GM23338 (cell line): ENCODE results near the gene RELL2. TPM values are rescaled to one million over a fixed set of nuclear protein-coding genes. Genes with fewer than 3 reads are reported as not detected.

Source experiments
- ATAC-seq: fragments of 200-7000 bp; cut with Tn5 transposase; 3 replicates; pipeline ENCODE4 v1.9.1; 2020
- DNase-seq: peaks from one replicate; pipeline ENCODE4 v3.0.0-alpha.2; 2015; ENCODE audit warnings: low spot score
- H2AFZ ChIP-seq: fragments of 200-600 bp; sonication (generic); 2 replicates; pipeline ENCODE4 v1.8.0; 2016; ENCODE audit warnings: antibody characterized with exemption, mild to moderate bottlenecking, moderate library complexity
- H3F3A ChIP-seq: fragments of 200-600 bp; sonication (generic); replicated peaks from 2 replicates; pipeline ENCODE4 v1.8.0; 2017; ENCODE audit warnings: antibody characterized with exemption, mixed run types, low read depth
- H3K27ac ChIP-seq: fragments of 200-600 bp; sonication (generic); 2 replicates; pipeline ENCODE4 v1.6.1; 2016; ENCODE audit warnings: low read depth
- H3K27me3 ChIP-seq: fragments of 200-600 bp; sonication (generic); 2 replicates; pipeline ENCODE4 v1.8.0; 2016; ENCODE audit warnings: mild to moderate bottlenecking, mixed run types, moderate library complexity; ENCODE audit not compliant: insufficient read depth
- H3K36me3 ChIP-seq: fragments of 200-600 bp; sonication (generic); 2 replicates; pipeline ENCODE4 v1.8.0; 2016; ENCODE audit warnings: mild to moderate bottlenecking; ENCODE audit not compliant: insufficient read depth
- H3K4me1 ChIP-seq: fragments of 200-600 bp; sonication (generic); 2 replicates; pipeline ENCODE4 v1.8.0; 2016; ENCODE audit warnings: mild to moderate bottlenecking, moderate library complexity; ENCODE audit not compliant: insufficient read depth
- H3K4me2 ChIP-seq: fragments of 200-600 bp; sonication (generic); 2 replicates; pipeline ENCODE4 v1.7.1; 2017; ENCODE audit warnings: mixed run types
- H3K4me3 ChIP-seq: fragments of 200-600 bp; sonication (generic); 2 replicates; pipeline ENCODE4 v1.6.1; 2016; ENCODE audit warnings: mixed run types
- H3K79me2 ChIP-seq: fragments of 200-600 bp; sonication (generic); replicated peaks from 2 replicates; pipeline ENCODE4 v1.8.0; 2017; ENCODE audit warnings: mild to moderate bottlenecking; ENCODE audit not compliant: insufficient read depth
- H3K9me2 ChIP-seq: fragments of 200-600 bp; sonication (generic); 2 replicates; pipeline ENCODE4 v1.8.0; 2017; ENCODE audit not compliant: insufficient read depth
- H4K20me1 ChIP-seq: fragments of 200-600 bp; sonication (generic); replicated peaks from 2 replicates; pipeline ENCODE4 v1.8.0; 2017; ENCODE audit warnings: mild to moderate bottlenecking; ENCODE audit not compliant: insufficient read depth
- H3K27ac Mint-ChIP-seq: 2 replicates; pipeline ENCODE4 v1.8.0; 2020; ENCODE audit warnings: inconsistent platforms, mild to moderate bottlenecking, moderate library complexity, mixed read lengths
- H3K27me3 Mint-ChIP-seq: 3 replicates; pipeline ENCODE4 v1.8.0; 2022; ENCODE audit warnings: low read depth, mild to moderate bottlenecking, moderate library complexity, mixed read lengths, inconsistent platforms; ENCODE audit not compliant: insufficient read depth, poor library complexity
- H3K36me3 Mint-ChIP-seq: 3 replicates; pipeline ENCODE4 v1.8.0; 2021; ENCODE audit warnings: low read depth, mild to moderate bottlenecking, inconsistent platforms, moderate library complexity, mixed read lengths
- H3K4me1 Mint-ChIP-seq: 3 replicates; pipeline ENCODE4 v1.8.0; 2020; ENCODE audit warnings: mild to moderate bottlenecking, inconsistent platforms, mixed read lengths
- H3K4me3 Mint-ChIP-seq: 3 replicates; pipeline ENCODE4 v1.8.0; 2021; ENCODE audit warnings: moderate library complexity, mild to moderate bottlenecking, inconsistent platforms, mixed read lengths
- H3K9me3 Mint-ChIP-seq: 3 replicates; pipeline ENCODE4 v1.8.0; 2020; ENCODE audit warnings: moderate library complexity, mild to moderate bottlenecking, inconsistent platforms, mixed read lengths
- EZH2phosphoT487 ChIP-seq: fragments of 200-600 bp; sonication (generic); IDR thresholded peaks from one replicate; pipeline ENCODE4 v1.8.1; 2018; ENCODE audit warnings: antibody characterized with exemption; ENCODE audit not compliant: unreplicated experiment
- POLR2AphosphoS5 ChIP-seq: IDR thresholded peaks from 2 replicates; pipeline ENCODE4 v1.6.1; 2016; ENCODE audit warnings: antibody characterized with exemption, low read depth
- STAT1 ChIP-seq: IDR thresholded peaks from one replicate; pipeline ENCODE4 v1.6.1; 2016; ENCODE audit warnings: antibody characterized with exemption; ENCODE audit not compliant: unreplicated experiment
- ZNF331 ChIP-seq: fragments of 250-450 bp; sonication (Bioruptor Pico); IDR thresholded peaks from 2 replicates; pipeline ENCODE4 v1.5.0; 2020; ENCODE audit warnings: low read depth, mild to moderate bottlenecking, moderate library complexity
- polyA plus RNA-seq: library from polyadenylated mRNA; unstranded; fragments of >200 nt; fragmentation: Nextera tagmentation; extraction: Ambion mirVana; gene quantifications from 2 replicates; pipeline ENCODE4 v1.2.1, GENCODE V29; 2016
- total RNA-seq: library from RNA; depleted of rRNA; stranded (reverse); fragments of >200 nt; shearing (Covaris generic); gene quantifications from 2 replicates; pipeline ENCODE4 v1.2.3, GENCODE V29; 2014
- TF ChIP-seq, protein P1 (sequence below), 2 experiments: fragments of 200-600 bp in 1 of 2; sonication (generic) in 1 of 2; conservative IDR thresholded peaks; 2 replicates each; pipeline versions ENCODE4 v1.5.1 to v1.6.1; 2016 to 2017; ENCODE audit warnings: antibody characterized with exemption in 2 of 2, low read depth in 2 of 2, mild to moderate bottlenecking in 2 of 2, moderate library complexity in 1 of 2
- TF ChIP-seq, protein P2 (sequence below): IDR thresholded peaks from 2 replicates; pipeline ENCODE4 v1.6.1; 2016; ENCODE audit warnings: antibody characterized with exemption

The RELL2 gene
- total and polyA plus RNA-seq, 2 experiments from 2014 or later = 20.4 to 30.6 TPM

DNA sequence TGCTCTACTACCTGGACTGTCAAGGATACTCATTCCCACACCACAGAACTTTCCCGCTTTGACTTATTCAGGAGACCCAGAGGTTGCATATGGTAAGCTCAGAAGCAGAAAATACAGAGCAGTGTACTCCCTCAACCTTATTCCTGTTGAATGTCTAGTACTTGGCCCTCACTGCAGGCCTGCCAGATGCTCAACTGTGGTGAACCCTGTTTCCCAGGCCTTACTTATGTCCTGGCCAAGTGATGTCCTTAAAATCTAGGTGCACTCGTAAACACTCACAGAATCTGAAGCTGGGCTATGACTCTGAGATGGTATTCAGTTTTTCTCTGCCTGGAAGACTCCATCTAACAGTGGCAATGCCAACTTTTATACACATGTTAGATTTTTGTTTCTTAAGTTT, 39.0 kb upstream of the RELL2 start:
- Mint-ChIP-seq H3K27me3 (peaks cover 2% of the 10 kb centered on the region), H3K36me3 (no peaks in the 10 kb centered on the region)
- H3K27me3 ChIP-seq = no peaks in the 10 kb centered on the region

DNA sequence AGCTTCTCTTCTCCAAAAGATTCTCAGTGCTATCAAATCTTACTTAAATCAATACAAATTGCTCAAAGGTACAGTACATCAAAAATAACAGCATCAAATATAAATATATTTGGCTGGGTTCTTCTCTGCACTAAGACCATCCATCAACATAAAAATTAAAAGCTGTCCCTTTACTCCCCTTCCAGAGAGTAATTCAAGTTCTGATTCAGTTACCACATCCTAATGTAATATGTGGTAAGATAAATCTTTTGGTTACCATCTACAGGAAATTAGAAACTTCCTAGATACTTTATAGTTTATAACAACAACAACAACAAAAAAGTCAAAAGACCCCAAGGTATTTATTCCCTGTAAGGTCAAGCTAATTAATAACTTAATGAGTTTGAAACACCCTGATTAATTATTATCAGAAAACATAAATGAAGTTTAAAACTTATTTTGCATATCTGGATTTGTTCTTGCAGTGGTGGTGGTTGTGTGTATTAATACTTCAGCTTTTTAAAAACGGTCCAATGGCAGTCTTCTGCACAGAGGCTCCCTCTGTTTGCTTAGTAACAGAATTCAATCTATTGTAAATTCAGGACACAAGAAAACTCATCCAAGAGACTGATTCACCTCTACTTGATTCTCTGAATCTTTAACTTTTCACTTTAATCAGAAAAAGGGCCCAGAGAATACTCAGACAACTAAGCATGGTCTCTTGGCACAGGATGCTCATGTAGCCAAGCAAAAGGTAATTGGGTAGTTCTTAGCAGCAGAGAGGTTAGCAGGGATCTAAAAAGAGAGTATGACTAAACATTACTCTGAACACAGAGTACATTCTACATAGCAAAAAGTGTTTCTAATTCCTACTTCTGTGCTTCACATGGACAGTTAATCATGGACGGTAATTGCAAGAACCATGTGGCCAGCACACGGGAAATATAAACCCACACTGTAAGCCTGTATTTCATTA, 38.1 kb upstream of the RELL2 start:
- ATAC-seq = no peak
- Mint-ChIP-seq H3K27me3 (peaks cover 2% of the 10 kb centered on the region), H3K27ac (no peak overlapping the region), H3K4me1 (peaks cover 4% of the 10 kb centered on the region; the same call in 1 of the 3 replicates), H3K36me3 (no peaks in the 10 kb centered on the region), H3K4me3 (no peak overlapping the region), H3K9me3 (no peaks in the 10 kb centered on the region)
- Histone ChIP-seq H3K79me2 (peaks cover 82% of the 10 kb centered on the region), H3K36me3 (no peaks in the 10 kb centered on the region), H2AFZ (no peak overlapping the region), H3K9me2 (no peaks in the 10 kb centered on the region), H3K27ac (peak overlapping the region; percentile 63; the same call in 1 of the 2 replicates), H3K4me2 (no peak overlapping the region), H3K27me3 (no peaks in the 10 kb centered on the region), H4K20me1 (peaks cover 29% of the 10 kb centered on the region), H3K4me1 (no peaks in the 10 kb centered on the region), H3K4me3 (no peak overlapping the region), H3F3A (no peaks in the 10 kb centered on the region)
- TF ChIP-seq STAT1 = no peak
- TF ChIP-seq, protein P1, sequence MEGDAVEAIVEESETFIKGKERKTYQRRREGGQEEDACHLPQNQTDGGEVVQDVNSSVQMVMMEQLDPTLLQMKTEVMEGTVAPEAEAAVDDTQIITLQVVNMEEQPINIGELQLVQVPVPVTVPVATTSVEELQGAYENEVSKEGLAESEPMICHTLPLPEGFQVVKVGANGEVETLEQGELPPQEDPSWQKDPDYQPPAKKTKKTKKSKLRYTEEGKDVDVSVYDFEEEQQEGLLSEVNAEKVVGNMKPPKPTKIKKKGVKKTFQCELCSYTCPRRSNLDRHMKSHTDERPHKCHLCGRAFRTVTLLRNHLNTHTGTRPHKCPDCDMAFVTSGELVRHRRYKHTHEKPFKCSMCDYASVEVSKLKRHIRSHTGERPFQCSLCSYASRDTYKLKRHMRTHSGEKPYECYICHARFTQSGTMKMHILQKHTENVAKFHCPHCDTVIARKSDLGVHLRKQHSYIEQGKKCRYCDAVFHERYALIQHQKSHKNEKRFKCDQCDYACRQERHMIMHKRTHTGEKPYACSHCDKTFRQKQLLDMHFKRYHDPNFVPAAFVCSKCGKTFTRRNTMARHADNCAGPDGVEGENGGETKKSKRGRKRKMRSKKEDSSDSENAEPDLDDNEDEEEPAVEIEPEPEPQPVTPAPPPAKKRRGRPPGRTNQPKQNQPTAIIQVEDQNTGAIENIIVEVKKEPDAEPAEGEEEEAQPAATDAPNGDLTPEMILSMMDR (conservative IDR thresholded peaks at IDR 0.05; ENCODE audit: low read depth in 2 of 2) = no peak
- DNase-seq = no peak

More for the DNA sequence above, 39.0 kb upstream of the RELL2 start:
- DNase-seq (no peak), ATAC-seq (no peak)
- Histone ChIP-seq H3K4me3 (no peak overlapping the region), H3K79me2 (peaks cover 82% of the 10 kb centered on the region), H3K9me2 (no peaks in the 10 kb centered on the region), H3K36me3 (no peaks in the 10 kb centered on the region), H3K27ac (peak overlapping the region; percentile 63; the same call in 1 of the 2 replicates), H3K4me1 (no peaks in the 10 kb centered on the region), H3F3A (0 out of 2 replicates have a peak, but pooled peaks cover 4% of the 10 kb centered on the region), H3K4me2 (no peak overlapping the region), H2AFZ (no peak overlapping the region), H4K20me1 (peaks cover 25% of the 10 kb centered on the region)
- Mint-ChIP-seq H3K4me1 (peaks cover 4% of the 10 kb centered on the region; the same call in 1 of the 3 replicates), H3K9me3 (no peaks in the 10 kb centered on the region), H3K4me3 (no peak overlapping the region), H3K27ac (no peak overlapping the region)
- no peak for TF ChIP-seq ZNF331 (CRISPR knock-in tag)
- no peak for TF ChIP-seq POLR2AphosphoS5

DNA sequence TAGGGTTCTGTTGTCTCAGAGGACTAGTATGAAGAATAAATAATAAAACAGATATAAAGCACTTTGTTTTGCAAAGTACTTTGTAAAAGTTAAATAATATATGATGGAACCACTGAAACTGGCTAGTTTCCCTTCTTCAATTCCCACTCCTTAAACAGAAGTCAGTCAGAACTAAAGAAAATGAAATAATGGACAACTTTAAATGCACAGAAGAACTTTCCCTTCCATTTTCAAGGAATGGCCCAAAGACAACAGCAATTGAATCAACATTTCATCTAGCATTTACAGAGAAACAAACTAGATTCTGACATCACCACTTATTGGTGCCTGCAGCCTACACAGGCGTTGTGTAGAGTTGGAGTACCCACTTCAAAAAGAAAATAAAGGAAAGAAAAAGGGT, 34.2 kb upstream of the RELL2 start:
- H3K27ac ChIP-seq = no peak overlapping the region
- no peaks in the 10 kb centered on the region for H3K9me2 ChIP-seq
- no peak overlapping the region for H3K4me2 ChIP-seq
- no peaks in the 10 kb centered on the region for H3K4me1 ChIP-seq
- H3K27ac Mint-ChIP-seq = no peak overlapping the region
- DNase-seq = no peak
- no peaks in the 10 kb centered on the region for H3K36me3 Mint-ChIP-seq
- no peaks in the 10 kb centered on the region for H3K27me3 ChIP-seq
- H4K20me1 ChIP-seq = peaks cover 32% of the 10 kb centered on the region
- H3K4me1 Mint-ChIP-seq = peaks cover 9% of the 10 kb centered on the region
- peaks cover 2% of the 10 kb centered on the region for H3K27me3 Mint-ChIP-seq
- H3K79me2 ChIP-seq = peaks cover 98% of the 10 kb centered on the region
- no peak overlapping the region for H3K4me3 ChIP-seq
- H3F3A ChIP-seq = no peaks in the 10 kb centered on the region
- no peak for ATAC-seq
- no peak overlapping the region for H3K4me3 Mint-ChIP-seq
- H2AFZ ChIP-seq = no peak overlapping the region
- H3K9me3 Mint-ChIP-seq = no peaks in the 10 kb centered on the region
- H3K36me3 ChIP-seq = no peaks in the 10 kb centered on the region
- TF ChIP-seq, protein P2, sequence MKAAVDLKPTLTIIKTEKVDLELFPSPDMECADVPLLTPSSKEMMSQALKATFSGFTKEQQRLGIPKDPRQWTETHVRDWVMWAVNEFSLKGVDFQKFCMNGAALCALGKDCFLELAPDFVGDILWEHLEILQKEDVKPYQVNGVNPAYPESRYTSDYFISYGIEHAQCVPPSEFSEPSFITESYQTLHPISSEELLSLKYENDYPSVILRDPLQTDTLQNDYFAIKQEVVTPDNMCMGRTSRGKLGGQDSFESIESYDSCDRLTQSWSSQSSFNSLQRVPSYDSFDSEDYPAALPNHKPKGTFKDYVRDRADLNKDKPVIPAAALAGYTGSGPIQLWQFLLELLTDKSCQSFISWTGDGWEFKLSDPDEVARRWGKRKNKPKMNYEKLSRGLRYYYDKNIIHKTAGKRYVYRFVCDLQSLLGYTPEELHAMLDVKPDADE = no peak
- TF ChIP-seq EZH2phosphoT487 (no peak), POLR2AphosphoS5 (no peak)
